HG02938 (cell line): ENCODE measurements around the gene SPATA3.
"Not testable (repeated sequence)": the region's sequence is repeated elsewhere in the genome, so short reads cannot be mapped to it uniquely, and the experiment has no call there.

Source experiments
- ATAC-seq: cut with Tn5 transposase; IDR thresholded peaks from one replicate; pipeline ENCODE4 v1.9.1; 2021; ENCODE audit warnings: mild to moderate bottlenecking, moderate library complexity; ENCODE audit not compliant: unreplicated experiment

The SPATA3 gene

GRCh38 chr2:231018184-231018583, 22.3 kb downstream of the SPATA3 start:
- no peak for ATAC-seq

DNA sequence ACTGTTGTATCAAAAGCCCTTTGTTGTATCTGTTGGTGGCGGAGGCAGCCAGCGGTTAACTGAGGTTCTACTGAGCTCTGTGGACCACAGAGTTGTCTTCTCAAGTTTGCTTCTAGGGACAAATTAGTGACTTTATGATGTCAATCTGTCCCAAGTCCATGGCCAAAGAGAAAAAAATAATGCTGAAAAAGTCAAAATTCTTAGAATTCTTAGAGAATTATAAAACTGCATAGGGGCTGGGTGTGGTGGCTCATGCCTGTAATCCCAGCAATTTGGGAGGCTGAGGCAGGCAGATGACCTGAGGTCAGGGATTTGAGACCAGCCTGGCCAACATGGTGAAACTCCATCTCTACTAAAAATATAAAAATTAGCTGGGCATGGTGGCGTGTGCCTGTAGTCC, 29.1 kb downstream of the SPATA3 start:
- ATAC-seq, result not testable (repeated sequence)

- no peak for ATAC-seq
These were observed 33.0 kb downstream of the SPATA3 start for GRCh38 chr2:231028889-231029288.

DNA sequence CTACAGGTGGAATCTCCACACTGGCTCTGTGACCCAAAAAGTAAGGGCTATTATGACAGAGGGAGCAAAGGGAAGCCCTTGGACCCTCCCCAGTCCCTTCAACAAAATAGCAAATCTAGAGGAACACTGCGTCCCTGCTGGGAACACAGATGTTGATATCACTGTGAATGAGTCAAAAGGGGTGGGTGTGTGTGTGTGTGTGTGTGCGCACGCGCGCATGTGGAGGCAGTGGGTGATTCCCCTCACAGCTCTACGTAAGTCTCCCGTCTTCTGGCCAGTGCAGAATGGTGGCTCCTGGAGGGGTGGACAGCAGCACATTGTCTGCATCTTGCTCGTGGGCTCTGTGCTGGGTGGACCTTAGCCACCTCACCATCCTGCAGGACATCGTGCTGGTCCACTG, 33.6 kb downstream of the SPATA3 start:
- ATAC-seq, result no peak

DNA sequence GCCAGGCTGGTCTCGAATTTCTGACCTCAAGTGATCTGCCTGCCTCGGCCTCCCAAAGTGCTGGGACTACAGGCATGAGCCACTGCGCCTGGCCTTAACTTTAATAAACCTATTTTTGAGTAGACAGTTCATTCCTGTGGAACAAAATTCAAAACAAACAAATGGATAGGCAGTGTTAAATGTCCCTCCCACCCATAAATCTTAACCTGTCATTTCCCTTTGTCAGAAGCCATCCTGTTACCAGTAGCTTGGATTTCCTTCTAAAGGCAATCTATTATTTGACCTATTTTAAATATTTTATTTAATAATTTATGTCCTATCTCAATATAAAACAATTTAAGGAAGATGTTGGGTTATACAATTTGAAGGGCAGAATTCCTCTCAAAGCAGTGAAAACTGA, 34.8 kb downstream of the SPATA3 start:
- ATAC-seq, result no peak

DNA sequence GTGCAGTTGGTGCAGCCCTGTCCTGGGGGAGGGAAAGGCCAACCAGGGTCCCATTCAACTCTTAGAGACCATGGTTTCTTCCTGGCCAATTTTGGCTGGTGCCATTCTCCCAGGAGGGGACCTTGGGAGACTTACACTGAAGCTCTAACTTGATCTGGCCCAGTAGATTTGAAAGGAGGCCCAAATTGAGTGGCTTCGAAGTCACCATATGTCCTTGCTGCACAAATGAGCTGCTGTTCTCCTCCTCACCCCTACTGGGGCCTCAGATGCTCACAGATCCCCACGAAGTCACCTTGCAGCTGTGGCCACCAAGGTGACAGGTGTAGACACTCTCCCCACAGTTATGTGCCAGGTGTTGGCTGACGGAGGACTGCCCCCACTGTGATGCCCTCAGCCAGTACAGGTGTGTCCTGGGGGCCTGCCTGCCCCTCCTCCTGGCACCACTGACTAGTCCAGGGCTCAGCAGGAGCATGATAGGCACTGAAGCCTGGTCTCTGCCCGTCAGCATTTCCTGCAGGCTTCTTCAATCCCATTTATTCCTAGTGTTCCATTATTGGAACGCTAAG, 36.7 kb downstream of the SPATA3 start:
- no peak for ATAC-seq

DNA sequence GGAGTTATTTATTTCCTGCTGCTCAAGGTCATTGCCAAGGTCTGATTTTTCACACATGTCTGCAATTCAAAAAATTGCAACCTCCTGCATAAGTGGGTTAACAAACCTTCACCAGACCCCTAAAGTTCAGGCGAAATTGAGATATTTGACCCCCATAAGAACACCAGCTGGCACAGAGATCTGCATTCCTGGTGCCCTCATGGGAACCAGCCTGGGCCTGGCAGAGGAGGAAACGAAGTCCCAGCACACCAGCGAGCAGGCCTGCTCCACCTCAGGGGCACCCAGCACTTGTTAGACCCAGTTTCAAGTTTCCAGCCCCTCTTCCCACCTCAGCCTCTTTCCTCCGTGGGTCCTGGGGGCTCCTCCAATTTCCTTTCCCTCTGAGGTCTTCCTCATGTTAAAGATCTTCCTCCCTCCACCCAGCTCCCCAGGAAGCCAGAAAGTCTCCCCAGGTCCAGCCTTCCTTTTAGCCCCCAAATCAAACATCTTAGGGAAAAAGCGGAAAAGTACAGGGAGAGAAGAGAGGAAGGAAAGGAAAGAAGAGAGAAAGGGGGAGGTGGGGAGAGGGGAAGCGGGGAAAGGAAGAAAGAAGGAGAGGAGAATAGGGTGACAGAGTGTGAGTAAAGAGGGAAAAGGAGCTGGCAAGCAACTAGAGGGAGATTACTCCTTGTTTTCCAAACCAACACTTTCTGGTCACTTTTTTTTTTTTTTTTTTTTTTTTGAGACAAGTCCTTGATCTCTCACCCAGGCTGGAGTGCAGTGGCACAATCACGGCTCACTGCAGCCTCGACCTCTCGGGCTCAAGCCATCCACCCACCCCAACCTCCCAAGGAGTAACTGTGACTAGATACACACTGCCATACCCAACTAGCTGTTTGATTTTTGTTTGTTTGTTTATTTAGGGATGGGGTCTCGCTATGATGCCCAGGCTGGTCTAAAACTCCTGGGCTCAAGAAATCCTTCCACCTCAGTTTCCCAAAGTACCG, 37.5 kb downstream of the SPATA3 start:
- ATAC-seq, result no peak

- ATAC-seq, result no peak
These were observed 38.5 kb downstream of the SPATA3 start for GRCh38 chr2:231034291-231034882.

GRCh38 chr2:231036131-231036530, 40.2 kb downstream of the SPATA3 start:
- ATAC-seq, result no peak

- ATAC-seq, result no peak
These were observed 40.7 kb downstream of the SPATA3 start for GRCh38 chr2:231036578-231037106.

DNA sequence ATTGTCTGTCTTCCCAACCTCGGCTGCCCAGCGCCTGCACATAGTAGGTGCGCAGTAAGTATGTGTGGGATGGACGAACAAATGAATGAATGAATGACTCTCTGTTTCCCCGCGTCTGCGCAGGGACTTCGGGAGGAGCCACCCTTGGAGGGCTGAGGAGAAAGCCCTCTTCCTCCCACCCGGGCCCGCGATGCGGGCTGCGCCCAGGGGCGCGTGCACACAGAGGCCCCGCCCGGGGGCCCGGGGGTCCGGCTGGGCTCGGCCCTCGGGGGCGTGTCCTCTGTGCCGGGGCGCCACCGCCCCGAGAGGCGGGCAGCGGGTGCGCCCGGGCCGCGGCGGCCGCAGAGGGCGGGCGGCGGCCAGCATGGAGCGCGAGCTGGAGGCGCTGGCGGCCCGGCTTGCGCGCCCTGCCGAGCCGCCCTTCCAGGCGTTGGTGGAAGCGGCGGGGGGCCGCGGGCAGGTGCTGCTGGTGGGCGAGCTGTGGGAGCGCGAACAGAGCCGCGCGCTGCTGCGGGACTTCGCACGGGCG, 41.3 kb downstream of the SPATA3 start, which contains the start of gene C2orf72:
Gene C2orf72, plus strand, starts transcription at position 322 of the 529 bp plus-strand sequence. Its CDS starts 43 bp downstream, at position 365.
- ATAC-seq, result no peak

DNA sequence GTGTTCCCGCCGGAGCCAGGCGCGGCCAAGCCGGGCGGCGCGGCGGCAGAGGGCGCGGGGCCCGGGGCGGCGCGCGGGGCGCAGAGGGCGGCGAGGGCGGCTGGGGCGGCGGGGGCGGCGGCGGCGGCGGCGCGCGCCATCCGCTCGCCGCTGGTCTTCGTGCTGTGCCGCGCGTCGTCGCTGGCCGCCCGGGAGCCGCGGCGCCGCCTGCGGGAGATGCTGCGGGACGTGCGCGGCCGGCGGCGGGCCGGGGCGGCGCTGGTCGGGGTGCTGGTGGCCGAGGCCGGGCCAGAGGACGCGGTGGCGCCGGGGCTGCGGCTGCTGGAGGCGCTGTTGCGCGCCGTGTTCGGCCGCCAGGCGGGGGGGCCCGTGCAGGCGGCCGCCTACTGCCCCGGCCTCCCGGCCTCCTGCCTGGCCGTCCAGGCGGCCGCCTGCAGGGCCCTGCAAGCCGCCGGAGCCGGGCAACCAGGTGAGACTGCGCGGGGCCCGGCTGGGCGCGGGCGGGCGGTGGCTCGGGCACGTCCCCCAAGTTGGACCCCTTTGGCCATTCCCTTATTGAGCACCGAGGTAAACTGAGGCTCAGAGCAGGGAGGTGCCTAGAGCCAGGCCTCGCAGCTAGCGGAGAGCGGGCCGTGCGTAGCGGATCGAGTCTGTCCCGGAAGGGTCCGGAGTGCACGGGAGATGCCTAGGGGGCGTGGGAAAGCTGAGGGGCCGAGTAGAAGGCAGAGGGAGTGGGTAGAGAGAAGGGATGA, 42.0 kb downstream of the SPATA3 start:
- ATAC-seq, result no peak

GRCh38 chr2:231038483-231039293, 42.8 kb downstream of the SPATA3 start:
- ATAC-seq, result no peak

DNA sequence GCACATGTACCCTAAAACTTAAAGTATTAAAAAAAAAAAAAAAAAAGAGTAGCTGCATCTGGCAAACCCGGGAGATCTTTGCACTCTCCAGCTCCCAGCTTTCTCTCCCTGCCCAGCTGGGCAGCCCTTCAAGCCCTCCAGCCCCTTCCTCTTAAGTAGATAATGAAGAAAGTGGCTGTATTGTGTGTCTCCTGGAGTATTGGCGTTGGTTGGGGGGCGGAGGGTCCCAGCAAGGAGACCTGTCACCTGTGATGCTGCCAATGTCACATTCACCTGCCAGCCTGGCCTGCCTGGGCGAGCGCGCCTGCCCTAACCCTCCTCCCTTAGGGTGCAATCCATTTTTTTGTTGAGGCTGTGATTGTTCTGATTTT, 43.4 kb downstream of the SPATA3 start:
- no peak for ATAC-seq

DNA sequence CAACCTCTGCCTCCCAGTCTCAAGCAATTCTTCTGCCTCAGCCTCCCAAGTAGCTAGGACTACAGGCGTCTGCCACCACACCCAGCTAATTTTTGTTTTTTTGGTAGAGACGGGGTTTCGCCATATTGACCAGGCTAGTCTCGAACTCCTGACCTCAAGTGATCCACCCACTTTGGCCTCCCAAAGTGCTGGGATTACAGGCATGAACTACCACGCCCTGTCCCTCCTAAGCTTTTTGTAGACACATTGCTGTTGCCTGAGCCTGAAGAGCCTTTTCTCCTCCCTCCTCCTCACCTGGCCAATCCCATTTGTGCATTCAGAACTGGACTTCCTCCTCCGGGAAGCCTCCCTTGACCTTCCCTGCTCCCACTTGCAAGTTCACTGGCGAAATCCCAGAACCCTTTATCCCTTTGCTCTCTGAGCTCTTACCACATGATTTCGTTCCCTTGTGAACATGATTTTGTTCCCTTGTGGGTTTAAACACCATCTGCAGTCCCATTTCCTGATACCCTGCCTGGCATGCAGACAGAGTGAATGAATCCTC, 44.0 kb downstream of the SPATA3 start:
- no peak for ATAC-seq

DNA sequence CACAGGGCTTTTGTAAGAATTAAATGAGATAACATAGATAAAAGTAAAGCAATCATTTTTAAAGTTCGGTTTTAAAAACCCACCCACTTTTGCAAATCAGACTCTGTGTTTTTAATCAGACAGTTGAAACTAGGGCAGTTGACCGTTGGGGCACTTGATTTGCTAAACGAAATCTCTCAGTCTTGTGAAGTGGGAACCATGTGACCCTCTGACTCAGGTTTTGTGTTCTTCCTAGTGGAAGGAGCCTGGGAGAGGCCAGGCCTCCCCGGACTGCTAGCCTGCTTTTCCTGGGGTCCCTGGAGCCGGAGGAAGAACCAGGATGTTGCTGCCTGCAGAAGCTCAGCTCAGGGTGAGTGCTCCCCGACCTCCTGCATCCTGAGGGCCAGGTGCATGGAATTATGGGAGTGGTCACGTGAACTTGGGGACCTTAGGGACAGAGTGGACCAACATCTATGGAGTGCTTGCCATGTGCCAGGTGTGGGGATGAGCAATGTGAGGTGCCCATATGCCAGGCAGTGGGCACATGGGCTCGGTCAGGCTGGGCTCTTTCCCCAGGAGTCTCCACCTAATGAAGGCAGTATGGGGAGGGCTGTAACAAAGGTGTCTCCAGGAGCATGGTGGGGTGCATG, 45.3 kb downstream of the SPATA3 start:
- no peak for ATAC-seq

DNA sequence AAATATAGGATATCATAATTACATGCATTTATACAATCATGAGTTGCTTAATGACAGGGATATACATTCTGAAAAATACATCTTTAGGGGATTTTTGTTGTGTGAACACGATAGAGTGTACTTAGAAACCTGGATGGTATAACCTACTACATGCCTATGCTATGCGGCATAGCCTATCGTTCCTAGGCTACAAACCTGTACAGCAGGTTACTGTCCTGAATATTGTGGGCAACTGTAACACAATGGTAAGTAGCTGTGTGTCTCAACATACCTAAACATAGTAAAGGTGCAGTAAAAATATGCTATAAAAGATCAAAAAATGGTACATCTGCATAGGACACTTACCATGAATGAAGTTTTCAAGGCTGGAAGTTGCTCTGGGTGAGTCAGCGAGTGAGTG, 47.9 kb downstream of the SPATA3 start:
- no peak for ATAC-seq

GRCh38 chr2:231046916-231047273, 51.0 kb downstream of the SPATA3 start:
- no peak for ATAC-seq

- no peak for ATAC-seq
These were observed 51.5 kb downstream of the SPATA3 start for GRCh38 chr2:231047274-231047922.
